Astrocyte (in vitro differentiated cells and primary cell): ENCODE results near the gene ESYT3. TPM values are rescaled to one million over a fixed set of nuclear protein-coding genes. Genes with fewer than 3 reads are reported as not detected.

Experiments
- DNase-seq: peaks from one replicate; pipeline ENCODE4 v3.0.0-alpha.2; 2010; ENCODE audit warnings: low read depth
- FAIRE-seq: peaks from 2 replicates; lab custom pipeline; 2011; peaks lifted over from hg19 to GRCh38; lab: Jason Lieb, UNC
- H2AFZ ChIP-seq: 2 replicates; pipeline ENCODE4 v1.6.0; 2012; ENCODE audit warnings: low read depth, low read length, inconsistent platforms
- H3K27ac ChIP-seq: 2 replicates; pipeline ENCODE4 v1.5.1; 2011; ENCODE audit warnings: low read depth, low read length, inconsistent platforms
- H3K27me3 ChIP-seq: 2 replicates; pipeline ENCODE4 v1.6.0; 2011; ENCODE audit warnings: low read length, inconsistent platforms; ENCODE audit not compliant: insufficient read depth
- H3K36me3 ChIP-seq: 2 replicates; pipeline ENCODE4 v1.5.1; 2011; ENCODE audit warnings: low read length, inconsistent platforms; ENCODE audit not compliant: insufficient read depth
- H3K4me1 ChIP-seq: 2 replicates; pipeline ENCODE4 v1.5.1; 2011; ENCODE audit warnings: low read length, inconsistent platforms; ENCODE audit not compliant: insufficient read depth
- H3K4me2 ChIP-seq: 2 replicates; pipeline ENCODE4 v1.6.0; 2012; ENCODE audit warnings: low read length, inconsistent platforms
- H3K4me3 ChIP-seq: 2 replicates; pipeline ENCODE4 v1.5.1; 2011; ENCODE audit warnings: low read depth, mild to moderate bottlenecking, low read length, inconsistent platforms; ENCODE audit not compliant: insufficient read depth
- H3K79me2 ChIP-seq: 2 replicates; pipeline ENCODE4 v1.6.0; 2012; ENCODE audit warnings: mild to moderate bottlenecking, low read length, inconsistent platforms; ENCODE audit not compliant: insufficient read depth
- H3K9ac ChIP-seq: 2 replicates; pipeline ENCODE4 v1.6.0; 2012; ENCODE audit warnings: mild to moderate bottlenecking, low read length, inconsistent platforms
- H3K9me3 ChIP-seq: 2 replicates; pipeline ENCODE4 v1.5.1; 2012; ENCODE audit warnings: low read depth, mild to moderate bottlenecking, low read length, inconsistent platforms; ENCODE audit not compliant: insufficient read depth
- H4K20me1 ChIP-seq: 2 replicates; pipeline ENCODE4 v1.6.0; 2012; ENCODE audit warnings: low read length, inconsistent platforms; ENCODE audit not compliant: insufficient read depth
- H3K27ac Mint-ChIP-seq: one replicate; pipeline ENCODE4 v1.8.0; 2021; ENCODE audit warnings: mild to moderate bottlenecking, mixed read lengths; ENCODE audit not compliant: unreplicated experiment
- H3K27me3 Mint-ChIP-seq: one replicate; pipeline ENCODE4 v1.8.0; 2021; ENCODE audit warnings: low read depth, mixed read lengths; ENCODE audit not compliant: unreplicated experiment
- H3K36me3 Mint-ChIP-seq: one replicate; pipeline ENCODE4 v1.8.0; 2021; ENCODE audit warnings: low read depth, mixed read lengths; ENCODE audit not compliant: unreplicated experiment
- H3K4me1 Mint-ChIP-seq: one replicate; pipeline ENCODE4 v1.8.0; 2021; ENCODE audit warnings: low read depth, mixed read lengths; ENCODE audit not compliant: unreplicated experiment
- H3K4me3 Mint-ChIP-seq: one replicate; pipeline ENCODE4 v1.8.0; 2021; ENCODE audit warnings: mild to moderate bottlenecking, moderate library complexity, mixed read lengths; ENCODE audit not compliant: unreplicated experiment
- H3K9me3 Mint-ChIP-seq: one replicate; pipeline ENCODE4 v1.8.0; 2021; ENCODE audit warnings: mild to moderate bottlenecking, mixed read lengths; ENCODE audit not compliant: unreplicated experiment
- CTCF ChIP-seq: IDR thresholded peaks from 2 replicates; pipeline ENCODE4 v1.5.1; 2011; ENCODE audit warnings: low read depth, mild to moderate bottlenecking, inconsistent platforms, low read length, moderate library complexity; ENCODE audit not compliant: insufficient read depth
- EZH2 ChIP-seq: IDR thresholded peaks from 2 replicates; pipeline ENCODE4 v1.6.1; 2012; ENCODE audit warnings: mild to moderate bottlenecking, low read length, inconsistent platforms; ENCODE audit not compliant: insufficient read depth
- total RNA-seq: library from RNA; stranded (reverse); gene quantifications from 2 replicates; pipeline ENCODE4 v1.2.1, GENCODE V29; 2021

ESYT3 gene
- total RNA-seq, 1 donor from 2014 or later = 2.0 TPM

- Mint-ChIP-seq H3K27ac (no peak overlapping the region), H3K4me1 (peaks cover 2% of the 10 kb centered on the region), H3K4me3 (no peak overlapping the region), H3K27me3 (peaks cover 39% of the 10 kb centered on the region), H3K36me3 (no peaks in the 10 kb centered on the region), H3K9me3 (peaks cover 12% of the 10 kb centered on the region)
- Histone ChIP-seq H3K4me1 (peaks cover 12% of the 10 kb centered on the region), H4K20me1 (no peaks in the 10 kb centered on the region), H3K4me2 (no peak overlapping the region), H2AFZ (no peak overlapping the region), H3K79me2 (no peaks in the 10 kb centered on the region), H3K9me3 (no peaks in the 10 kb centered on the region), H3K27ac (no peak overlapping the region), H3K36me3 (no peaks in the 10 kb centered on the region), H3K27me3 (peaks cover 47% of the 10 kb centered on the region), H3K4me3 (no peak overlapping the region), H3K9ac (no peak overlapping the region)
- no peak for DNase-seq
- no peak for FAIRE-seq
- TF ChIP-seq CTCF = no peak
- no peak for TF ChIP-seq EZH2
Observed at GRCh38 chr3:138432576-138433240, 1.7 kb upstream of the ESYT3 start.

- peak overlapping the region; percentile 54 for H3K4me3 ChIP-seq
- H3K27ac ChIP-seq = no peak overlapping the region
- H3K9me3 ChIP-seq = no peaks in the 10 kb centered on the region
- Mint-ChIP-seq H3K27ac (no peak overlapping the region), H3K4me1 (peaks cover 7% of the 10 kb centered on the region), H3K27me3 (peaks cover 39% of the 10 kb centered on the region), H3K4me3 (no peak overlapping the region), H3K9me3 (peaks cover 12% of the 10 kb centered on the region), H3K36me3 (no peaks in the 10 kb centered on the region)
- H3K79me2 ChIP-seq = no peaks in the 10 kb centered on the region
- no peak for DNase-seq
- no peak for FAIRE-seq
- H3K4me2 ChIP-seq = peak overlapping the region; percentile 88
- peaks cover 12% of the 10 kb centered on the region for H3K4me1 ChIP-seq
- H3K27me3 ChIP-seq = peaks cover 47% of the 10 kb centered on the region
- H2AFZ ChIP-seq = peak overlapping the region; percentile 81
- no peaks in the 10 kb centered on the region for H3K36me3 ChIP-seq
- no peaks in the 10 kb centered on the region for H4K20me1 ChIP-seq
- H3K9ac ChIP-seq = no peak overlapping the region
- no peak for TF ChIP-seq EZH2
- TF ChIP-seq CTCF = no peak
Observed at GRCh38 chr3:138433892-138434275, 532 bp upstream of the ESYT3 start.
